GM10248 (cell line): ENCODE data around the gene PPP1R9A.

ENCODE experiments used
- CTCF ChIA-PET: fragments of 300-600 bp; sonication (Branson Sonifier 250); formaldehyde crosslinking; extraction: SDS; loops from one replicate; lab custom pipeline; 2021; ENCODE audit warnings: antibody characterized with exemption; lab: Yijun Ruan, JAX
- POLR2A ChIA-PET: fragments of 350-650 bp; sonication (Branson Sonifier 250); formaldehyde crosslinking; extraction: SDS; loops from one replicate; lab custom pipeline; 2020; ENCODE audit warnings: antibody characterized with exemption; lab: Yijun Ruan, JAX
- DNase-seq: peaks from one replicate; pipeline ENCODE4 v3.0.0; 2012; ENCODE audit errors: extremely low spot score
- TF ChIP-seq, protein P1 (sequence below): IDR thresholded peaks from 2 replicates; pipeline ENCODE4 v1.5.1; 2012; ENCODE audit warnings: mild to moderate bottlenecking, low read depth; ENCODE audit errors: extremely low read depth, missing control alignments, control extremely low read depth

PPP1R9A gene

DNA sequence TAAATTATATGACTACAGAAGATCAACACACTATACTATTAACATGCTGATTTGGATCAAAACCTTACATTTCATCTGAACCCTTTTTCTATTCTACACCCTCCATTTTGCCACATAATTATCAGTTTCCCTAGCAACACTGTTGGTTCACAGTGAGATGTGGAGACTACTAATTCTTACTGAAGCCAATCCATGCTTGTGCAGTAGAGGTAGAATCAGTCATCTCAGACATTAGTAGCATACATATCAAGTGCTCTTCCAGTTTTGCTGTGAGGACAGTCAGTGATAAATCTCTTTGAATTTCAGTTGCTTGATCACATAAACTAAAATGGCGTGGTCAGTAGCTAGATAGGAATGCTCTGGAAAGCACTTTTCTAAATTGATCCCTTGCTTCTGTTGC, 346.6 kb downstream of the PPP1R9A start:
- CTCF ChIA-PET = interaction anchor here (1.2 to 1.8 kb wide), 2 partner anchors 8 to 12 kb away, joined by 3 to 4 read pairs; no protein-coding TSS in a partner anchor
- TF ChIP-seq, protein P1, sequence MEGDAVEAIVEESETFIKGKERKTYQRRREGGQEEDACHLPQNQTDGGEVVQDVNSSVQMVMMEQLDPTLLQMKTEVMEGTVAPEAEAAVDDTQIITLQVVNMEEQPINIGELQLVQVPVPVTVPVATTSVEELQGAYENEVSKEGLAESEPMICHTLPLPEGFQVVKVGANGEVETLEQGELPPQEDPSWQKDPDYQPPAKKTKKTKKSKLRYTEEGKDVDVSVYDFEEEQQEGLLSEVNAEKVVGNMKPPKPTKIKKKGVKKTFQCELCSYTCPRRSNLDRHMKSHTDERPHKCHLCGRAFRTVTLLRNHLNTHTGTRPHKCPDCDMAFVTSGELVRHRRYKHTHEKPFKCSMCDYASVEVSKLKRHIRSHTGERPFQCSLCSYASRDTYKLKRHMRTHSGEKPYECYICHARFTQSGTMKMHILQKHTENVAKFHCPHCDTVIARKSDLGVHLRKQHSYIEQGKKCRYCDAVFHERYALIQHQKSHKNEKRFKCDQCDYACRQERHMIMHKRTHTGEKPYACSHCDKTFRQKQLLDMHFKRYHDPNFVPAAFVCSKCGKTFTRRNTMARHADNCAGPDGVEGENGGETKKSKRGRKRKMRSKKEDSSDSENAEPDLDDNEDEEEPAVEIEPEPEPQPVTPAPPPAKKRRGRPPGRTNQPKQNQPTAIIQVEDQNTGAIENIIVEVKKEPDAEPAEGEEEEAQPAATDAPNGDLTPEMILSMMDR = no peak
- POLR2A ChIA-PET = no interaction called here
- no peak for DNase-seq

DNA sequence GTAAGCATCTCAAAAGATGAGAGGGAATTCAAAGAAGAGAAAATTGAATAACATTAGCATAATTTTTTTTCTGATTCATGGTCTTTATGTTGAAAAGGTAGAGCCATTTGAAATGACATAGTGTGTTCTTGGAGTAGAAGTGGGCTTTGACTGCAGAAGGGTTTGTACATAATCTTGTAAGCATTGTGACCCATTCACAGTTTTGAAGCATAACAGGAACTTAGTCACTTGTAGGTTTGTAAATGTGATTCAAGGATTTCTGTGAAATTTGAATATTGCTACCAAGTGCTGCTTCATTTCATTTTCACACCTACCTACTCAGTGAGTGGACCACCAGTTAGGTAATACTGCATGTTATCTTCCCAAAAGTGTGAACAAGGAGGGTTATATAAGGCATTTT, 348.3 kb downstream of the PPP1R9A start:
- CTCF ChIA-PET = interaction anchor here (1.0 kb wide), 1 partner anchor 9 kb away, joined by 4 read pairs; no protein-coding TSS in a partner anchor
- POLR2A ChIA-PET = no interaction called here
- TF ChIP-seq, protein P1 = no peak

DNA sequence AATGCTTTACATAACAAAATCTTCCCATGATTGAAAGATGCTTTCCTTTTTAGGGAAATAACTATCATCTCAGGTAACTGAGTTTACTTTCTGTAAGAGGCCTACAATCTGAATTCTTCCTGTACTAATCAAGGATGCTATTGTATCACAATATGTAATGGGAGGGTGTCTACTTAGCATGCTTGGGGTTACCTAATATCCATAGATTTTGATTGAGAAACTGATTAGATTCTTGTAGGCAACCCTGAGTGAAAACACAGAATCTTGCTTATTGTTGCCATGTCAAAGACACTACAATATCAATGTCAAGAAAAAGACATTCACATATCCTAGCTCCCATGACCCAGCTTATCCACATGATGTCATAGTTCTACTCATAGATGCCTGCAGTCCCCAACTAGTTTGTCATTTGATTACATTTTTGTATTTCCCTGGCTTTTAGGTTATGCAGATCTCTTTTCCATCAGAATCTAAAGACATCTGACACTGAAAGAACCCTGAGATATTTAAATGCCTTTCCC, 354.6 kb downstream of the PPP1R9A start:
- CTCF ChIA-PET = interaction anchor here (1.7 kb wide), 1 partner anchor 9 kb away, joined by 3 read pairs; no protein-coding TSS in a partner anchor

More for the DNA sequence above, 348.3 kb downstream of the PPP1R9A start:
- no peak for DNase-seq

DNA sequence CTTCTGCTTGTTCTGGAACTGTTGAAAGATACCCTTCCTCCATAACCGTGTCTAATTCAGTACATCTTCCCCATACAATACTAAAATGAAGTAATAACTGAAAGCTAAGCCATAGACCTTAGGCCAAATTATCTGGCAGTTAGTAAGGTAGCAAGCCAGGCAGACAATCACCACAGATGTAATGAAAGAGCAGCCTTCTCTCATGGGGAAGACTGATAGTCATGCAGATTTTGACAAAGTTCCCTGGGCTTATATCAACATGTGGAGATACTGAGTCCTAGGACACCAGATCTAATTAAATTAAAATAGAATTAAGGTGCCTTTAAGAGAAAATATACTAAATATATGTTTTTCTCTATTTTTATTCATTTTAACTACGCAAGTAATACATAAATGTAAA, 355.5 kb downstream of the PPP1R9A start:
- no peak for DNase-seq
- ChIA-PET CTCF (interaction anchor here (1.7 kb wide), 1 partner anchor 10 kb away, joined by 3 read pairs; no protein-coding TSS in a partner anchor), POLR2A (no interaction called here)
- TF ChIP-seq, protein P1 = no peak

More for the DNA sequence above, 354.6 kb downstream of the PPP1R9A start:
- no peak for DNase-seq
- POLR2A ChIA-PET = no interaction called here
- TF ChIP-seq, protein P1 = no peak

DNA sequence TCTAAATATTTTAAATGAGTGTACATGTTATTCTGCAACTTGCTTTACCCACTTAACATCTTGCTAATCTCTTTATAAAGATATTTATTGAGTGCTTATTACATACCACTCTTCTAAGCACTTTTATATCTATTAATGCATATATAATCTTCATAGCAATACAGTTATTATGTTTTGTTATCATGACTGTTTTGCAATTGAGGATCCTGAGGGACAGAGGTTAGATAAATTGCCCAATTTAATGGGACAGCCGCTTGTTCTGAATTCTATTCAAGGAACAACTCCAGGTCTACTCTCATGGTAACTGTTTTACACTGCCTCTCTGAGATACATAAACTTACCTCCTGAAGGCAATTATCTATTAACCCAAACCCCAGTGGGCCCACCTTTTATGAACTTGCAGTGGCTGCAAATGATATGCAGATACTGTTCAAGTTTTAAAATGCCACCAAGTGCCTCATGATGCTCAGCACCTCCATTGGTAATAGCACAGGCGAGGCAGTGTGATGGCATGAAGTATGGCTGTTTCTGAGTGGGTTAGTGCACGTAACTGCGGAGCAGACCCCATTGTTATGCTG, 356.5 kb downstream of the PPP1R9A start:
- ChIA-PET CTCF (no interaction called here), POLR2A (no interaction called here)
- TF ChIP-seq, protein P1 = no peak
- DNase-seq = no peak

DNA sequence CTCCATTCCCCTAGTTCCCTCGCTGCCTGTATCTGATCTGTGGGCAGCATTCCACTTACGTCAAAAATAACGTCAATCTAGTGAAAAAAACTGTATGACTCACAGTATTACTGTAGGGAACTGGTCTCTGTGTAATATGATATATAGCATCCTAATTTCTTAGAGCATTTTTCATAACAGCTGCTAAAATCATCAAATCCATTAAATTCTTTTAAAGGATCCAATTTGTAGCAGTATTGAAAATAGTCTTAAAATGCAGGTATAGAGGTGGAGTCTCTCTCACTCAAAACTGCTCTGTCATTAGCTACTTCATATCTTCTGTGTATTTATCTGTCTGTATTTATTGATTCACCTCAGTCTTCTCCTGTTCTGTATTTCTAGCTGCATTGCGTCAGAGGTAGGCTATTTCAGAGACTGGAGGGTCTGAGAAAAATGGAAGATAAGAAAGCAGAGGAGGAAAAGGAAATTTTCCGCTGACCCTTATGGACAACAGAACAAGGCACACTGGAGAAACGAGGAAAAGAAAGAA, 357.0 kb downstream of the PPP1R9A start:
- POLR2A ChIA-PET = no interaction called here
- TF ChIP-seq, protein P1 = no peak
- CTCF ChIA-PET = no interaction called here
- DNase-seq = no peak
